HepG2 (cell line): Measurements from ENCODE around the gene GLYR1. TPM values are rescaled to one million over a fixed set of nuclear protein-coding genes. Genes with fewer than 3 reads are reported as not detected.
A peak's percentile ranks its signal among the peaks of the same experiment; 100 is the strongest.

Experiments used
- NFIC ChIP-seq: IDR thresholded peaks from 2 replicates; pipeline ENCODE4 v1.6.1; 2012; ENCODE audit warnings: mild to moderate bottlenecking, low read length, inconsistent platforms
- PATZ1 ChIP-seq: sonication (generic); formaldehyde crosslinking; IDR thresholded peaks from 2 replicates; pipeline ENCODE4 v1.4.0; 2020; ENCODE audit warnings: missing genetic modification reagents
- ZNF234 ChIP-seq: sonication (generic); formaldehyde crosslinking; conservative IDR thresholded peaks from 2 replicates; pipeline ENCODE4 v1.5.1; 2020; ENCODE audit warnings: mild to moderate bottlenecking, missing genetic modification reagents
- ZNF34 ChIP-seq: sonication (generic); formaldehyde crosslinking; IDR thresholded peaks from 2 replicates; pipeline ENCODE4 v1.4.0; 2020; ENCODE audit warnings: mild to moderate bottlenecking, missing genetic modification reagents, borderline replicate concordance
- ZNF687 ChIP-seq: sonication (generic); formaldehyde crosslinking; IDR thresholded peaks from 2 replicates; pipeline ENCODE4 v1.5.1; 2020; ENCODE audit warnings: mild to moderate bottlenecking, missing genetic modification reagents, moderate library complexity
- polyA plus RNA-seq, 8 experiments: library from polyadenylated mRNA; depleted of rRNA in 3 of 8; stranded (reverse) in 7 of 8; unstranded in 1 of 8; fragments of >200 nt; fragmentation: Illumina TruSeq in 4 of 8; extraction: Trizol in 4 of 8; gene quantifications; 2 replicates each; pipeline versions ENCODE4 v1.2.1 to v1.2.3, GENCODE V29; 2011 to 2016; ENCODE audit warnings: low read depth in 4 of 8, missing spikeins in 1 of 8, mixed read lengths in 1 of 8; ENCODE audit not compliant: insufficient read depth in 1 of 8
- total RNA-seq, 5 experiments: library from RNA; depleted of rRNA; stranded (reverse); fragments of >200 nt; fragmentation: Illumina TruSeq; extraction: Trizol; gene quantifications; 2 replicates each; pipeline ENCODE4 v1.2.3, GENCODE V29; 2016; ENCODE audit warnings: low read depth in 1 of 5
- TF ChIP-seq, protein P1 (sequence below): sonication (generic); formaldehyde crosslinking; IDR thresholded peaks from 2 replicates; pipeline ENCODE4 v1.5.0; 2020; ENCODE audit warnings: mild to moderate bottlenecking, missing genetic modification reagents
- TF ChIP-seq, protein P2 (sequence below): sonication (generic); formaldehyde crosslinking; IDR thresholded peaks from 2 replicates; pipeline ENCODE4 v1.4.0; 2020; ENCODE audit warnings: missing genetic modification reagents

GLYR1 gene
- total and polyA plus RNA-seq, 2 of the 13 experiments (the other 11 are each of a cell fraction or from before 2014, with no cell fraction given), result 28.3 to 48.7 TPM

- TF ChIP-seq ZNF687 (CRISPR knock-in tag) (peak; percentile 21; the same call in 1 of the 2 replicates), ZNF34 (CRISPR knock-in tag) (no peak), ZNF234 (CRISPR knock-in tag) (no peak), PATZ1 (CRISPR knock-in tag) (peak; percentile 53), NFIC (no peak)
- TF ChIP-seq, protein P1, sequence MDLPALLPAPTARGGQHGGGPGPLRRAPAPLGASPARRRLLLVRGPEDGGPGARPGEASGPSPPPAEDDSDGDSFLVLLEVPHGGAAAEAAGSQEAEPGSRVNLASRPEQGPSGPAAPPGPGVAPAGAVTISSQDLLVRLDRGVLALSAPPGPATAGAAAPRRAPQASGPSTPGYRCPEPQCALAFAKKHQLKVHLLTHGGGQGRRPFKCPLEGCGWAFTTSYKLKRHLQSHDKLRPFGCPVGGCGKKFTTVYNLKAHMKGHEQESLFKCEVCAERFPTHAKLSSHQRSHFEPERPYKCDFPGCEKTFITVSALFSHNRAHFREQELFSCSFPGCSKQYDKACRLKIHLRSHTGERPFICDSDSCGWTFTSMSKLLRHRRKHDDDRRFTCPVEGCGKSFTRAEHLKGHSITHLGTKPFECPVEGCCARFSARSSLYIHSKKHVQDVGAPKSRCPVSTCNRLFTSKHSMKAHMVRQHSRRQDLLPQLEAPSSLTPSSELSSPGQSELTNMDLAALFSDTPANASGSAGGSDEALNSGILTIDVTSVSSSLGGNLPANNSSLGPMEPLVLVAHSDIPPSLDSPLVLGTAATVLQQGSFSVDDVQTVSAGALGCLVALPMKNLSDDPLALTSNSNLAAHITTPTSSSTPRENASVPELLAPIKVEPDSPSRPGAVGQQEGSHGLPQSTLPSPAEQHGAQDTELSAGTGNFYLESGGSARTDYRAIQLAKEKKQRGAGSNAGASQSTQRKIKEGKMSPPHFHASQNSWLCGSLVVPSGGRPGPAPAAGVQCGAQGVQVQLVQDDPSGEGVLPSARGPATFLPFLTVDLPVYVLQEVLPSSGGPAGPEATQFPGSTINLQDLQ (CRISPR knock-in tag), result no peak
- TF ChIP-seq, protein P2, sequence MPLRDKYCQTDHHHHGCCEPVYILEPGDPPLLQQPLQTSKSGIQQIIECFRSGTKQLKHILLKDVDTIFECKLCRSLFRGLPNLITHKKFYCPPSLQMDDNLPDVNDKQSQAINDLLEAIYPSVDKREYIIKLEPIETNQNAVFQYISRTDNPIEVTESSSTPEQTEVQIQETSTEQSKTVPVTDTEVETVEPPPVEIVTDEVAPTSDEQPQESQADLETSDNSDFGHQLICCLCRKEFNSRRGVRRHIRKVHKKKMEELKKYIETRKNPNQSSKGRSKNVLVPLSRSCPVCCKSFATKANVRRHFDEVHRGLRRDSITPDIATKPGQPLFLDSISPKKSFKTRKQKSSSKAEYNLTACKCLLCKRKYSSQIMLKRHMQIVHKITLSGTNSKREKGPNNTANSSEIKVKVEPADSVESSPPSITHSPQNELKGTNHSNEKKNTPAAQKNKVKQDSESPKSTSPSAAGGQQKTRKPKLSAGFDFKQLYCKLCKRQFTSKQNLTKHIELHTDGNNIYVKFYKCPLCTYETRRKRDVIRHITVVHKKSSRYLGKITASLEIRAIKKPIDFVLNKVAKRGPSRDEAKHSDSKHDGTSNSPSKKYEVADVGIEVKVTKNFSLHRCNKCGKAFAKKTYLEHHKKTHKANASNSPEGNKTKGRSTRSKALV, result no peak
These were observed 72.1 kb downstream of the GLYR1 start (continued) for GRCh38 chr16:4775005-4775404.
